A673 (cell line): ENCODE data around the gene ASTN2. TPM values are rescaled to one million over a fixed set of nuclear protein-coding genes. Genes with fewer than 3 reads are reported as not detected.

Experiments used
- BruUV-seq: library from RNA; stranded (reverse); fragments of 400-500 nt; replicated peaks from 2 replicates; lab custom pipeline; 2021; lab: Mats Ljungman, UMichigan
- CTCF ChIA-PET: fragments of 300-600 bp; sonication (Branson Sonifier 250); formaldehyde crosslinking; loops from one replicate; lab custom pipeline; 2022; ENCODE audit warnings: antibody characterized with exemption; lab: Charles Lee
- POLR2A ChIA-PET: fragments of 300-600 bp; sonication (Branson Sonifier 250); formaldehyde crosslinking; loops from one replicate; lab custom pipeline; 2022; ENCODE audit warnings: antibody characterized with exemption; ENCODE audit not compliant: low non-redundant PET; lab: Charles Lee
- DNase-seq: peaks from one replicate; pipeline ENCODE4 v3.0.0-alpha.2; 2015; ENCODE audit warnings: low spot score
- H3K27ac ChIP-seq: fragments of 200-600 bp; sonication (generic); 2 replicates; pipeline ENCODE4 v1.5.1; 2016; ENCODE audit warnings: mixed run types, low read depth, mild to moderate bottlenecking, mixed read lengths, antibody characterized with exemption, low read length; ENCODE audit not compliant: poor library complexity, severe bottlenecking
- H3K27me3 ChIP-seq: fragments of 200-600 bp; sonication (generic); replicated peaks from 2 replicates; pipeline ENCODE4 v1.6.1; 2017; ENCODE audit warnings: mixed run types, low read depth, mild to moderate bottlenecking, mixed read lengths, antibody characterized with exemption, low read length; ENCODE audit not compliant: insufficient read depth, poor library complexity
- H3K36me3 ChIP-seq: fragments of 200-600 bp; sonication (generic); 2 replicates; pipeline ENCODE4 v1.6.1; 2016; ENCODE audit warnings: mixed run types, mild to moderate bottlenecking, mixed read lengths, antibody characterized with exemption, low read length; ENCODE audit not compliant: insufficient read depth, poor library complexity, severe bottlenecking
- H3K4me1 ChIP-seq: fragments of 200-600 bp; sonication (generic); 2 replicates; pipeline ENCODE4 v1.6.1; 2017; ENCODE audit warnings: mixed run types, mild to moderate bottlenecking, mixed read lengths, antibody characterized with exemption, low read length; ENCODE audit not compliant: insufficient read depth, poor library complexity, severe bottlenecking
- H3K4me3 ChIP-seq: fragments of 200-600 bp; sonication (generic); 2 replicates; pipeline ENCODE4 v1.5.1; 2016; ENCODE audit warnings: low read depth, mixed run types, mild to moderate bottlenecking, mixed read lengths, low read length; ENCODE audit not compliant: poor library complexity, severe bottlenecking
- H3K9me3 ChIP-seq: fragments of 200-600 bp; sonication (generic); 2 replicates; pipeline ENCODE4 v1.6.1; 2016; ENCODE audit warnings: mixed run types, low read depth, mild to moderate bottlenecking, mixed read lengths, antibody characterized with exemption, low read length; ENCODE audit not compliant: poor library complexity, severe bottlenecking
- CTCF ChIP-seq: fragments of 300-800, 200-600 bp; sonication (generic); conservative IDR thresholded peaks from 2 replicates; pipeline ENCODE4 v1.5.1; 2017; ENCODE audit warnings: low read depth, mild to moderate bottlenecking, antibody characterized with exemption, low read length, moderate library complexity, mixed read lengths
- EZH2 ChIP-seq: fragments of 200-600 bp; sonication (generic); IDR thresholded peaks from 2 replicates; pipeline ENCODE4 v1.6.1; 2017; ENCODE audit warnings: borderline replicate concordance, low read depth, mild to moderate bottlenecking, mixed read lengths, antibody characterized with exemption, low read length; ENCODE audit not compliant: poor library complexity, severe bottlenecking
- intact Hi-C: fragments of 100-400 bp; cut with micrococcal nuclease; formaldehyde crosslinking; loops from one replicate; pipeline ENCODE4 v1.10.0; 2022; ENCODE audit not compliant: unreplicated experiment
- total RNA-seq: library from RNA; stranded (reverse); gene quantifications from 2 replicates; pipeline ENCODE4 v1.2.3, GENCODE V29; 2021

Gene ASTN2
- total RNA-seq, 1 experiment from 2014 or later: 3.4 TPM

GRCh38 chr9:116423149-116423548 lies 991.7 kb downstream of the ASTN2 start:
- Histone ChIP-seq H3K27me3 (no peaks in the 10 kb centered on the region), H3K9me3 (no peaks in the 10 kb centered on the region), H3K4me3 (no peak overlapping the region), H3K36me3 (no peaks in the 10 kb centered on the region), H3K27ac (no peak overlapping the region), H3K4me1 (no peaks in the 10 kb centered on the region)
- TF ChIP-seq CTCF (no peak), EZH2 (no peak)
- BruUV-seq: no TSS peak
- CTCF ChIA-PET: no interaction called here
- DNase-seq: no peak
- POLR2A ChIA-PET: no interaction called here
- intact Hi-C loops: no loop called here

GRCh38 chr9:116422119-116422979 lies 992.5 kb downstream of the ASTN2 start:
- no peaks in the 10 kb centered on the region for H3K9me3 ChIP-seq
- no peaks in the 10 kb centered on the region for H3K36me3 ChIP-seq
- intact Hi-C loops: no loop called here
- no peaks in the 10 kb centered on the region for H3K27me3 ChIP-seq
- ChIA-PET POLR2A (no interaction called here), CTCF (no interaction called here)
- no peak for DNase-seq
- no peak for TF ChIP-seq EZH2
- TF ChIP-seq CTCF: no peak
- no TSS peak for BruUV-seq
- no peak overlapping the region for H3K27ac ChIP-seq
- H3K4me3 ChIP-seq: no peak overlapping the region
- no peaks in the 10 kb centered on the region for H3K4me1 ChIP-seq

GRCh38 chr9:116420993-116421538 lies 993.8 kb downstream of the ASTN2 start:
- Histone ChIP-seq H3K4me1 (no peaks in the 10 kb centered on the region), H3K27me3 (no peaks in the 10 kb centered on the region), H3K36me3 (no peaks in the 10 kb centered on the region), H3K27ac (no peak overlapping the region), H3K4me3 (no peak overlapping the region), H3K9me3 (no peaks in the 10 kb centered on the region)
- no TSS peak for BruUV-seq
- TF ChIP-seq CTCF: no peak
- intact Hi-C loops: no loop called here
- CTCF ChIA-PET: no interaction called here
- POLR2A ChIA-PET: no interaction called here
- no peak for DNase-seq
